ENCODE results near the gene DEDD. TPM values are rescaled to one million over a fixed set of nuclear protein-coding genes. Genes with fewer than 3 reads are reported as not detected.

DEDD gene
- total and polyA plus RNA-seq, 2 donors: 14.7 to 24.8 TPM

DNA sequence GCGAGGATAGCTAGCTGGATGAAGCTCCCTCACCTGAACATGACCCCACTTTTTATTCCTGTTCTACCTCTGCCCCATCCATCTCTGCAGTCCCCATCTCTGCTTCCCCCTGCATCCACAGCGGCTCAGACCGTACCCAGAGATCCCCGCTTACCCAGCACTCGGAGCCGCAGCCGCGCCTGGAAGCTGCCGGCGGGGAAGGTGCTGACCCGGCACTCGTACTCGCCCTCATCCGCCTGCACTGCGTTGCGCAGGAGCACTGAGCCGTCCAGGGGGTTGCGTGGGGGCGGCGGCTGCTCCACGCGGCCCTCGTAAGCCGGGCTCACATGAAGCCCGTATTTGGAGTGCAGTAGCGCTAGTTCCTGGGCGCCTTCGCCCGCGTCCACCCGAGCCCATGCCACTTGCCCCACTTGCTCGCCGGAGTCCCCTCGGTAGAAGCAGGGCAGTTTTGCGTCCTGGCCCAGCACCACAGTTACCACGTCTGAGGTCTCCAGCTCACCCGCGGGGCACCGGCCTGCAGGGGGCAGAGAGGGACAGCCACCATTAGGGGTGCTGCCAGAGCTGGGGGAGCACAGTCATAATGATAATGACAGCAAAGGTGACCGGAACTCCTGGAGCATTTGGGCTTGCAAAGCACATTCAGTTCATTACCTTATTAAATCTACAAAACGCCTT, 52.9 kb downstream of the DEDD start:
- H3K9me3 ChIP-seq (ENCODE audit: control insufficient read depth in 2 of 2, insufficient read depth in 1 of 2, low read length in 1 of 2): no peaks in the 10 kb centered on the region
- H3K4me1 ChIP-seq (ENCODE audit: control insufficient read depth in 2 of 2, insufficient read depth in 2 of 2, low read length in 2 of 2): no peaks in the 10 kb centered on the region
- 84% methylated on average over 41 of the region's 41 CpGs for WGBS
- no peaks in the 10 kb centered on the region for H3K36me3 ChIP-seq (ENCODE audit: control insufficient read depth in 2 of 2, insufficient read depth in 2 of 2, low read length in 1 of 2)
- H3K4me3 ChIP-seq (ENCODE audit: low read length in 2 of 2): no peak overlapping the region
- no peak for DNase-seq (ENCODE audit: low read depth in 6 of 9, low spot score in 9 of 9)
- no peak overlapping the region for H3K27ac ChIP-seq (ENCODE audit: low read depth in 1 of 2, low read length in 1 of 2)
- peaks cover 0 to 6% of the 10 kb centered on the region in 2 donors for H3K27me3 ChIP-seq (ENCODE audit: control insufficient read depth in 2 of 2, insufficient read depth in 1 of 2, low read length in 1 of 2)

DNA sequence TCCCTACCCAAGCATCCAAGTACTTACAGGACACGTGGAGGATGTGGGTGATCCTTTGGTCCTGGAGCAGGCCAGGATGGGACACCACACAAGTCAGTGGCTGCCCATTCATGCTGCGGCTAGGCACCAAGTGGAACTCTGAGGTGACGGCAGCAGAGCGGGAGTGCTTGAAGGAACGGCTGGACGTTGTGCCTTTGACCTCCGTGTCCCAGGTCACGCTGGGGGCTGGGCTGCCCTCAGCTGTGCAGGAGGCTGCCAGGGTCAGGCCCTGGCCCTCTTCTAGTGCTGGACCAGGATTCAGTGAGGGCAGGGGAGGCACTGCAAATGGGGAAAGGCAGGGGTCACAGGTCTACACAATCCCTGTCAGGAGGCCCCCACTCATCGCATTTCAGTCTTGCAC, 55.0 kb downstream of the DEDD start:
- DNase-seq (ENCODE audit: low read depth in 6 of 9, low spot score in 9 of 9): no peak
- 94% methylated on average over 9 of the region's 9 CpGs for WGBS
- Histone ChIP-seq H3K4me3 (ENCODE audit: low read length in 2 of 2) (no peak overlapping the region), H3K27me3 (ENCODE audit: control insufficient read depth in 2 of 2, insufficient read depth in 1 of 2, low read length in 1 of 2) (peaks cover 0 to 6% of the 10 kb centered on the region in 2 donors), H3K9me3 (ENCODE audit: control insufficient read depth in 2 of 2, insufficient read depth in 1 of 2, low read length in 1 of 2) (peaks cover 0 to 3% of the 10 kb centered on the region in 2 donors), H3K4me1 (ENCODE audit: control insufficient read depth in 2 of 2, insufficient read depth in 2 of 2, low read length in 2 of 2) (no peaks in the 10 kb centered on the region), H3K27ac (ENCODE audit: low read depth in 1 of 2, low read length in 1 of 2) (no peak overlapping the region), H3K36me3 (ENCODE audit: control insufficient read depth in 2 of 2, insufficient read depth in 2 of 2, low read length in 1 of 2) (no peaks in the 10 kb centered on the region)

- Histone ChIP-seq H3K27me3 (ENCODE audit: control insufficient read depth in 2 of 2, insufficient read depth in 1 of 2, low read length in 1 of 2) (peaks cover 0 to 6% of the 10 kb centered on the region in 2 donors), H3K4me3 (ENCODE audit: low read length in 2 of 2) (no peak overlapping the region), H3K9me3 (ENCODE audit: control insufficient read depth in 2 of 2, insufficient read depth in 1 of 2, low read length in 1 of 2) (peaks cover 0 to 3% of the 10 kb centered on the region in 2 donors), H3K4me1 (ENCODE audit: control insufficient read depth in 2 of 2, insufficient read depth in 2 of 2, low read length in 2 of 2) (peaks cover 3 to 4% of the 10 kb centered on the region in 2 donors), H3K27ac (ENCODE audit: low read depth in 1 of 2, low read length in 1 of 2) (no peak overlapping the region), H3K36me3 (ENCODE audit: control insufficient read depth in 2 of 2, insufficient read depth in 2 of 2, low read length in 1 of 2) (no peaks in the 10 kb centered on the region)
- no peak for DNase-seq (ENCODE audit: low read depth in 6 of 9, low spot score in 9 of 9)
Observed at GRCh38 chr1:161076410-161076809, 56.1 kb downstream of the DEDD start.

DNA sequence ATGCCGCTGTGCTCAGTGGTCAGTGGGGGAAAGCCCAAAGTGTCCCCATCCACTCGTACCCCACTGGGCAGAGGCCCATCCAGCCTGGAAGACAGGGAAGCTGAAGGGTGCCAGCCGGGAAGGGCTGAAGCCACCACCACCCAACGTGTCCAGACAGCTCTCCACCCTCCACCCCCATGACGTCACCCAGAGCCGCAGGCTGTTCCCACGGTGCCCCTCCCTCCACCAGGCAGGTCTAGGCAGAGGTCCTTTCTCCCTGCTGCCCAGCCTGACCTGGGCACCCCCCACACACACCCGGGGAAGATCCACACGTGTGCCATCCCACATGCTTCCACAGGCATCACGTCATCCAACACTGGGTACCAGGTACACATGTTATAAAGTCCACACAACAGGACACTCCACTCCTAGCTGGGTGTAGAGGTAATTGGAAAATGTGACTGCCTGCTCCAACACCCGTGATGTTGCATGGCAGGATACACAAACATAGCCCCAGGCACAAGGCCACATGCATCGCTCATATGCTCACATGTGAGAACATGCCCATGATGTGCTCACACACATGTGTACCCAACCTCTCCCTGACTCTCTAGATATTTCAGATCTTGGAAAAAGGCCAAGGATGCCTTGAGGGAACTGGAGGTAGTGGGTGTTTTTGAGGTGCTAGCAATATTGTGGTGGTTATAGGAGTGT, 57.6 kb downstream of the DEDD start:
- Histone ChIP-seq H3K36me3 (ENCODE audit: control insufficient read depth in 2 of 2, insufficient read depth in 2 of 2, low read length in 1 of 2) (no peaks in the 10 kb centered on the region), H3K4me3 (ENCODE audit: low read length in 2 of 2) (no peak overlapping the region), H3K9me3 (ENCODE audit: control insufficient read depth in 2 of 2, insufficient read depth in 1 of 2, low read length in 1 of 2) (peaks cover 0 to 3% of the 10 kb centered on the region in 2 donors), H3K27ac (ENCODE audit: low read depth in 1 of 2, low read length in 1 of 2) (no peak overlapping the region), H3K27me3 (ENCODE audit: control insufficient read depth in 2 of 2, insufficient read depth in 1 of 2, low read length in 1 of 2) (peaks cover 0 to 6% of the 10 kb centered on the region in 2 donors), H3K4me1 (ENCODE audit: control insufficient read depth in 2 of 2, insufficient read depth in 2 of 2, low read length in 2 of 2) (peaks cover 10 to 20% of the 10 kb centered on the region in 2 donors)
- WGBS: 93% methylated on average over 12 of the region's 12 CpGs
- DNase-seq (ENCODE audit: low read depth in 6 of 9, low spot score in 9 of 9): no peak

GRCh38 chr1:161073474-161074121, 58.9 kb downstream of the DEDD start:
- H3K27me3 ChIP-seq (ENCODE audit: control insufficient read depth in 2 of 2, insufficient read depth in 1 of 2, low read length in 1 of 2): no peaks in the 10 kb centered on the region
- 83% methylated on average over 7 of the region's 7 CpGs for WGBS
- H3K4me1 ChIP-seq (ENCODE audit: control insufficient read depth in 2 of 2, insufficient read depth in 2 of 2, low read length in 2 of 2): peaks cover 10 to 27% of the 10 kb centered on the region in 2 donors
- H3K9me3 ChIP-seq (ENCODE audit: control insufficient read depth in 2 of 2, insufficient read depth in 1 of 2, low read length in 1 of 2): peaks cover 0 to 3% of the 10 kb centered on the region in 2 donors
- no peaks in the 10 kb centered on the region for H3K36me3 ChIP-seq (ENCODE audit: control insufficient read depth in 2 of 2, insufficient read depth in 2 of 2, low read length in 1 of 2)
- no peak overlapping the region for H3K27ac ChIP-seq (ENCODE audit: low read depth in 1 of 2, low read length in 1 of 2)
- no peak overlapping the region for H3K4me3 ChIP-seq (ENCODE audit: low read length in 2 of 2)
- DNase-seq (ENCODE audit: low read depth in 6 of 9, low spot score in 9 of 9): no peak

GRCh38 chr1:161072751-161073449, 59.6 kb downstream of the DEDD start:
- WGBS: 98% methylated on average over 19 of the region's 19 CpGs
- peaks cover 14 to 34% of the 10 kb centered on the region in 2 donors for H3K4me1 ChIP-seq (ENCODE audit: control insufficient read depth in 2 of 2, insufficient read depth in 2 of 2, low read length in 2 of 2)
- no peak overlapping the region for H3K27ac ChIP-seq (ENCODE audit: low read depth in 1 of 2, low read length in 1 of 2)
- H3K36me3 ChIP-seq (ENCODE audit: control insufficient read depth in 2 of 2, insufficient read depth in 2 of 2, low read length in 1 of 2): peaks cover 0 to under 1% of the 10 kb centered on the region in 2 donors
- H3K4me3 ChIP-seq (ENCODE audit: low read length in 2 of 2): no peak overlapping the region
- DNase-seq (ENCODE audit: low read depth in 6 of 9, low spot score in 9 of 9): no peak
- H3K9me3 ChIP-seq (ENCODE audit: control insufficient read depth in 2 of 2, insufficient read depth in 1 of 2, low read length in 1 of 2): peaks cover 0 to 3% of the 10 kb centered on the region in 2 donors
- H3K27me3 ChIP-seq (ENCODE audit: control insufficient read depth in 2 of 2, insufficient read depth in 1 of 2, low read length in 1 of 2): no peaks in the 10 kb centered on the region

DNA sequence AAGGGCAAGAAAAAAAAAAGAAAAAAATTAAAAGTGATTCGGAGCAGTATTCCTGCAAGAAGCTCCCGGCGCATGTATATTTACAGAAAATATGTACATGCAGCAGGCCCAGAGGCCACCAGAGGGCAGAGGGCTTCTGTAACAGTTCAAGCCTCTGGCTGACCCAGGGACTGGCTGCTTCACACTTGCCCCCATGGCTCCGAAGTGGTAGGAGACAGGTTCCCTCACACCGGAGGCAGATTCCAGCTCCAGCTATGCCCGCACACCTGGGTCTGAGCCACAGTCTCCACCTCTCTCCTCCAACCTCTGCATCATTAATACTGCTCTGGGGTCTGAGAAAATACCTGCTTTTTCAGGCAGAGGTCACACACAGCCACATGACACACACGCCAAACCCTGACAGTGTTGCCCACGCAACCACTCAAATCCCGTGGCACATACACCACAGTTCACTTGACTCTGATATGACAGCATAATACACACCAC, 60.5 kb downstream of the DEDD start:
- Histone ChIP-seq H3K4me1 (ENCODE audit: control insufficient read depth in 2 of 2, insufficient read depth in 2 of 2, low read length in 2 of 2) (peaks cover 20 to 43% of the 10 kb centered on the region in 2 donors), H3K27me3 (ENCODE audit: control insufficient read depth in 2 of 2, insufficient read depth in 1 of 2, low read length in 1 of 2) (no peaks in the 10 kb centered on the region), H3K4me3 (ENCODE audit: low read length in 2 of 2) (no peak overlapping the region), H3K9me3 (ENCODE audit: control insufficient read depth in 2 of 2, insufficient read depth in 1 of 2, low read length in 1 of 2) (peaks cover 0 to 3% of the 10 kb centered on the region in 2 donors), H3K36me3 (ENCODE audit: control insufficient read depth in 2 of 2, insufficient read depth in 2 of 2, low read length in 1 of 2) (peaks cover 1 to 3% of the 10 kb centered on the region in 2 donors), H3K27ac (ENCODE audit: low read depth in 1 of 2, low read length in 1 of 2) (no peak overlapping the region)
- peak in 1 of 9 donors; percentile 52 for DNase-seq (ENCODE audit: low read depth in 6 of 9, low spot score in 9 of 9)
- 79% methylated on average over 9 of the region's 9 CpGs for WGBS

Data from thymus (tissue), 11 donors.